ENCODE measurements around the gene PLXNA1. TPM values are rescaled to one million over a fixed set of nuclear protein-coding genes. Genes with fewer than 3 reads are reported as not detected.
A peak's percentile ranks its signal among the peaks of the same experiment; 100 is the strongest.

The PLXNA1 gene
- total RNA-seq, 2 donors from 2014 or later = 66.3 to 79.4 TPM

- Histone ChIP-seq H3K4me1 (ENCODE audit: control insufficient read depth, insufficient read depth, low read length) (peaks cover 9% of the 10 kb centered on the region), H3K4me3 (ENCODE audit: low read length) (no peak overlapping the region), H3K9ac (ENCODE audit: extremely low read depth, low read length, poor library complexity, severe bottlenecking) (no peak overlapping the region), H3K36me3 (ENCODE audit: control insufficient read depth, insufficient read depth, low read length) (peaks cover 7% of the 10 kb centered on the region), H3K27ac (ENCODE audit: low read depth, low read length) (no peak overlapping the region), H3K27me3 (ENCODE audit: control insufficient read depth, insufficient read depth, low read length, poor library complexity, severe bottlenecking) (peaks cover 11% of the 10 kb centered on the region), H3K9me3 (ENCODE audit: control insufficient read depth, low read length) (no peaks in the 10 kb centered on the region)
- no peaks in the 10 kb centered on the region for H3K9me3 Mint-ChIP-seq
- H3K27ac Mint-ChIP-seq = no peak overlapping the region
- H3K36me3 Mint-ChIP-seq (ENCODE audit: low read depth) = no peaks in the 10 kb centered on the region
- no peak for TF ChIP-seq CTCF (conservative IDR thresholded peaks at IDR 0.05)
- no peak overlapping the region for H3K4me3 Mint-ChIP-seq
- peaks cover 24% of the 10 kb centered on the region for H3K27me3 Mint-ChIP-seq (ENCODE audit: insufficient read depth)
- WGBS, 2 experiments (ENCODE audit: insufficient coverage in 1 of 2, insufficient read length in 1 of 2) = 0% methylated on average over 7 to 70 of the region's 70 CpGs
- no peak for DNase-seq
- no peaks in the 10 kb centered on the region for H3K4me1 Mint-ChIP-seq
Observed at GRCh38 chr3:126983276-126983652, 349 bp downstream of the PLXNA1 start.

- Histone ChIP-seq H3K36me3 (ENCODE audit: control insufficient read depth, insufficient read depth, low read length) (peaks cover 8% of the 10 kb centered on the region), H3K4me1 (ENCODE audit: control insufficient read depth, insufficient read depth, low read length) (peaks cover 9% of the 10 kb centered on the region), H3K9me3 (ENCODE audit: control insufficient read depth, low read length) (no peaks in the 10 kb centered on the region), H3K4me3 (ENCODE audit: low read length) (peak overlapping the region; percentile 81), H3K27me3 (ENCODE audit: control insufficient read depth, insufficient read depth, low read length, poor library complexity, severe bottlenecking) (peaks cover 11% of the 10 kb centered on the region), H3K27ac (ENCODE audit: low read depth, low read length) (peak overlapping the region; percentile 22), H3K9ac (ENCODE audit: extremely low read depth, low read length, poor library complexity, severe bottlenecking) (peak overlapping the region; percentile 47)
- Mint-ChIP-seq H3K27ac (no peak overlapping the region), H3K27me3 (ENCODE audit: insufficient read depth) (peaks cover 21% of the 10 kb centered on the region), H3K9me3 (no peaks in the 10 kb centered on the region), H3K36me3 (ENCODE audit: low read depth) (peaks cover under 1% of the 10 kb centered on the region), H3K4me3 (peak overlapping the region; percentile 56), H3K4me1 (no peaks in the 10 kb centered on the region)
- peak; percentile 88 for DNase-seq
- TF ChIP-seq CTCF (conservative IDR thresholded peaks at IDR 0.05) = no peak
- 1 to 2% methylated on average over 31 to 61 of the region's 61 CpGs for WGBS, 2 experiments (ENCODE audit: insufficient coverage in 1 of 2, insufficient read length in 1 of 2)
Observed at GRCh38 chr3:126983653-126984390, 907 bp downstream of the PLXNA1 start.

- H3K27ac ChIP-seq (ENCODE audit: low read depth, low read length) = no peak overlapping the region
- peak overlapping the region; percentile 56 for H3K4me3 Mint-ChIP-seq
- H3K4me1 ChIP-seq (ENCODE audit: control insufficient read depth, insufficient read depth, low read length) = peaks cover 9% of the 10 kb centered on the region
- H3K36me3 ChIP-seq (ENCODE audit: control insufficient read depth, insufficient read depth, low read length) = peaks cover 15% of the 10 kb centered on the region
- peaks cover 7% of the 10 kb centered on the region for H3K36me3 Mint-ChIP-seq (ENCODE audit: low read depth)
- H3K27me3 Mint-ChIP-seq (ENCODE audit: insufficient read depth) = peaks cover 18% of the 10 kb centered on the region
- WGBS, 2 experiments (ENCODE audit: insufficient coverage in 1 of 2, insufficient read length in 1 of 2) = 60 to 70% methylated on average over 8 to 21 of the region's 21 CpGs
- H3K9ac ChIP-seq (ENCODE audit: extremely low read depth, low read length, poor library complexity, severe bottlenecking) = peak overlapping the region; percentile 47
- no peak overlapping the region for H3K27ac Mint-ChIP-seq
- H3K9me3 Mint-ChIP-seq = no peaks in the 10 kb centered on the region
- peaks cover 11% of the 10 kb centered on the region for H3K27me3 ChIP-seq (ENCODE audit: control insufficient read depth, insufficient read depth, low read length, poor library complexity, severe bottlenecking)
- TF ChIP-seq CTCF (conservative IDR thresholded peaks at IDR 0.05) = no peak
- DNase-seq = no peak
- H3K4me1 Mint-ChIP-seq = no peaks in the 10 kb centered on the region
- peak overlapping the region; percentile 81 for H3K4me3 ChIP-seq (ENCODE audit: low read length)
- no peaks in the 10 kb centered on the region for H3K9me3 ChIP-seq (ENCODE audit: control insufficient read depth, low read length)
Observed at GRCh38 chr3:126984391-126985131, 1.6 kb downstream of the PLXNA1 start.
